HepG2 (cell line): ENCODE data around the gene PLCB2. TPM values are rescaled to one million over a fixed set of nuclear protein-coding genes. Genes with fewer than 3 reads are reported as not detected.

Source experiments
- ATAC-seq: fragments of 200-7000 bp; cut with Tn5 transposase; 3 replicates; pipeline ENCODE4 v1.9.1; 2020; ENCODE audit warnings: mild to moderate bottlenecking, moderate library complexity
- BruUV-seq: library from RNA; stranded (reverse); fragments of 400-500 nt; replicated peaks from 2 replicates; lab custom pipeline; 2021; lab: Mats Ljungman, UMichigan
- CTCF ChIA-PET: fragments of 300-600 bp; formaldehyde crosslinking; extraction: SDS; loops from one replicate; lab custom pipeline; 2021; ENCODE audit warnings: low total read pairs, inconsistent platforms, low intra/inter-chr PET ratio; lab: Yijun Ruan, JAX
- POLR2A ChIA-PET: fragments of 350-600 bp; sonication (Branson Sonifier 250); formaldehyde crosslinking; loops from one replicate; lab custom pipeline; 2020; ENCODE audit warnings: antibody characterized with exemption, inconsistent platforms; lab: Yijun Ruan, JAX
- DNase-seq: peaks from one replicate; pipeline ENCODE4 v3.0.0-alpha.2; 2015; ENCODE audit warnings: low spot score
- FAIRE-seq: peaks from 3 replicates; lab custom pipeline; 2011; peaks lifted over from hg19 to GRCh38; lab: Jason Lieb, UNC
- H2AFZ ChIP-seq: one replicate; pipeline ENCODE4 v1.6.1; 2011; ENCODE audit warnings: low read length, inconsistent platforms
- H3K27ac ChIP-seq: fragments of 300-600 bp; 3 replicates; pipeline ENCODE4 v1.8.0; 2011; ENCODE audit warnings: mixed run types, mild to moderate bottlenecking, mixed read lengths, low read length, inconsistent platforms; ENCODE audit not compliant: insufficient read depth; ENCODE audit errors: extremely low read length
- H3K27me3 ChIP-seq, 2 experiments: fragments of 200-600 bp in 1 of 2; 2 replicates in 1 of 2; 3 replicates in 1 of 2; pipeline versions ENCODE4 v1.6.0 to v1.8.0; 2011; ENCODE audit warnings: low read length in 2 of 2, mild to moderate bottlenecking in 2 of 2, moderate library complexity in 2 of 2, inconsistent platforms in 1 of 2; ENCODE audit not compliant: insufficient read depth in 2 of 2, control insufficient read depth in 1 of 2
- H3K36me3 ChIP-seq, 2 experiments: fragments of 200-600 bp in 1 of 2; replicated peaks in 1 of 2; 2 replicates in 1 of 2; 3 replicates in 1 of 2; pipeline versions ENCODE4 v1.5.1 to v1.8.0; 2011; ENCODE audit warnings: low read length in 2 of 2, inconsistent platforms in 1 of 2; ENCODE audit not compliant: insufficient read depth in 2 of 2, control insufficient read depth in 1 of 2
- H3K4me1 ChIP-seq: 2 replicates; pipeline ENCODE4 v1.5.1; 2012; ENCODE audit warnings: low read length, inconsistent platforms; ENCODE audit not compliant: insufficient read depth
- H3K4me2 ChIP-seq: 2 replicates; pipeline ENCODE4 v1.6.0; 2011; ENCODE audit warnings: low read depth, low read length, inconsistent platforms
- H3K4me3 ChIP-seq, 3 experiments: fragments of 200-600 bp in 1 of 3; sonication (generic), shearing (Covaris generic) in 1 of 3; replicated peaks in 1 of 3; 2 replicates each; pipeline ENCODE4 v1.5.1; 2011 to 2016; ENCODE audit warnings: low read length in 3 of 3, inconsistent platforms in 2 of 3, low read depth in 2 of 3, mild to moderate bottlenecking in 2 of 3, control low read depth in 1 of 3, mixed read lengths in 1 of 3; ENCODE audit not compliant: insufficient read depth in 1 of 3
- H3K79me2 ChIP-seq: one replicate; pipeline ENCODE4 v1.6.1; 2011; ENCODE audit warnings: low read length, inconsistent platforms; ENCODE audit not compliant: insufficient read depth
- H3K9ac ChIP-seq: 2 replicates; pipeline ENCODE4 v1.6.0; 2011; ENCODE audit warnings: mild to moderate bottlenecking, low read depth, low read length, inconsistent platforms; ENCODE audit not compliant: insufficient read depth
- H3K9me3 ChIP-seq: 2 replicates; pipeline ENCODE4 v1.5.1; 2012; ENCODE audit warnings: mild to moderate bottlenecking, low read length
- H4K20me1 ChIP-seq: 2 replicates; pipeline ENCODE4 v1.6.0; 2011; ENCODE audit warnings: inconsistent platforms, mild to moderate bottlenecking, low read length, moderate library complexity; ENCODE audit not compliant: insufficient read depth
- HOXA3 ChIP-seq: sonication (generic); formaldehyde crosslinking; IDR thresholded peaks from 2 replicates; pipeline ENCODE4 v1.5.0; 2020; ENCODE audit warnings: missing genetic modification reagents
- POLR2AphosphoS5 ChIP-seq: IDR thresholded peaks from 2 replicates; pipeline ENCODE4 v1.6.1; 2012; ENCODE audit warnings: low read depth, low read length
- ZGPAT ChIP-seq: IDR thresholded peaks from 2 replicates; pipeline ENCODE4 v1.6.1; 2016; ENCODE audit warnings: mild to moderate bottlenecking
- ZIK1 ChIP-seq: sonication (generic); formaldehyde crosslinking; IDR thresholded peaks from 2 replicates; pipeline ENCODE4 v1.5.0; 2020; ENCODE audit warnings: mild to moderate bottlenecking, low read depth, missing genetic modification reagents, borderline replicate concordance
- WGBS: methylation state at CpG from one replicate; pipeline ENCODE4 v1.1.6; 2017; ENCODE audit warnings: low lambda C conversion rate; 5-methylcytosine and 5-hydroxymethylcytosine counted together
- in situ Hi-C: cut with HindIII; loops from 2 replicates; pipeline ENCODE4 v1.10.0; 2017; ENCODE audit warnings: low pct_unique_long_range_greater_than_20kb; ENCODE audit not compliant: extremely low pct_ligation_motif_present
- intact Hi-C: fragments of 100-400 bp; cut with micrococcal nuclease; formaldehyde crosslinking; loops from one replicate; pipeline ENCODE4 v1.10.0; 2022; ENCODE audit not compliant: unreplicated experiment
- polyA plus RNA-seq, 8 experiments: library from polyadenylated mRNA; depleted of rRNA in 3 of 8; stranded (reverse) in 7 of 8; unstranded in 1 of 8; fragments of >200 nt; fragmentation: Illumina TruSeq in 4 of 8; extraction: Trizol in 4 of 8; gene quantifications; 2 replicates each; pipeline versions ENCODE4 v1.2.1 to v1.2.3, GENCODE V29; 2011 to 2016; ENCODE audit warnings: low read depth in 4 of 8, missing spikeins in 1 of 8, mixed read lengths in 1 of 8; ENCODE audit not compliant: insufficient read depth in 1 of 8
- total RNA-seq, 5 experiments: library from RNA; depleted of rRNA; stranded (reverse); fragments of >200 nt; fragmentation: Illumina TruSeq; extraction: Trizol; gene quantifications; 2 replicates each; pipeline ENCODE4 v1.2.3, GENCODE V29; 2016; ENCODE audit warnings: low read depth in 1 of 5

The PLCB2 gene
- total and polyA plus RNA-seq, 2 of the 13 experiments (the other 11 are each of a cell fraction or from before 2014, with no cell fraction given) = 0.11 TPM; not detected in 1

GRCh38 chr15:40281801-40282146 lies 26.0 kb downstream of the PLCB2 start:
- Histone ChIP-seq H3K4me1 (peaks cover 12% of the 10 kb centered on the region), H2AFZ (no peak overlapping the region), H3K4me2 (peak overlapping the region; percentile 92), H3K9ac (no peak overlapping the region), H3K79me2 (no peaks in the 10 kb centered on the region), H3K9me3 (no peaks in the 10 kb centered on the region), H3K36me3 (no peaks in the 10 kb centered on the region)
- WGBS = no CpG with 5 or more reads among the region's 51 CpGs
- BruUV-seq = no TSS peak
- DNase-seq = no peak
- FAIRE-seq = no peak
- intact Hi-C loops = no loop called here
- ChIA-PET CTCF (interaction anchor here (1.6 kb wide), 1 partner anchor 28 kb away, joined by 6 read pairs; no protein-coding TSS in a partner anchor), POLR2A (no interaction called here)
- TF ChIP-seq POLR2AphosphoS5 (no peak), ZIK1 (peak; percentile 19; the same call in 1 of the 2 replicates)
- TF ChIP-seq, all 625 proteins: peak for 1
- no peaks in the 10 kb centered on the region for H4K20me1 ChIP-seq
- no peak for ATAC-seq
- in situ Hi-C loops = no loop called here
- peaks cover 11 to 77% of the 10 kb centered on the region in 2 experiments for H3K27me3 ChIP-seq
- H3K4me3 ChIP-seq = peak overlapping the region in 2 of 3 experiments; percentile 49 to 73; a peak in 4 of 6 replicates
- H3K27ac ChIP-seq = no peak overlapping the region

- no peaks in the 10 kb centered on the region for H3K79me2 ChIP-seq
- H3K27me3 ChIP-seq = peaks cover 8 to 71% of the 10 kb centered on the region in 2 experiments
- no peaks in the 10 kb centered on the region for H3K36me3 ChIP-seq
- ChIA-PET POLR2A (no interaction called here), CTCF (interaction anchor here (2.3 kb wide), 1 partner anchor 29 kb away, joined by 17 read pairs; no protein-coding TSS in a partner anchor)
- H3K4me3 ChIP-seq = no peak overlapping the region
- H4K20me1 ChIP-seq = no peaks in the 10 kb centered on the region
- no peaks in the 10 kb centered on the region for H3K9me3 ChIP-seq
- no peak for DNase-seq
- intact Hi-C loops = no loop called here
- FAIRE-seq = no peak
- 83% methylated on average over 21 of the region's 43 CpGs for WGBS
- H2AFZ ChIP-seq = no peak overlapping the region
- ATAC-seq = no peak
- in situ Hi-C loops = no loop called here
- no peak overlapping the region for H3K9ac ChIP-seq
- peaks cover 18% of the 10 kb centered on the region for H3K4me1 ChIP-seq
- no TSS peak for BruUV-seq
- TF ChIP-seq HOXA3 (CRISPR knock-in tag) (0 out of 2 replicates have a peak, but pooled peaks have one; percentile 4), ZGPAT (CRISPR knock-in tag) (no peak)
- no peak overlapping the region for H3K27ac ChIP-seq
- peak overlapping the region; percentile 92; the same call in 1 of the 2 replicates for H3K4me2 ChIP-seq
Measured at GRCh38 chr15:40281057-40281800, 26.5 kb downstream of the PLCB2 start.
